ENCODE data around the gene SHROOM1. TPM values are rescaled to one million over a fixed set of nuclear protein-coding genes. Genes with fewer than 3 reads are reported as not detected.

The SHROOM1 gene
- total RNA-seq, 1 donor from 2014 or later = 5.1 TPM

DNA sequence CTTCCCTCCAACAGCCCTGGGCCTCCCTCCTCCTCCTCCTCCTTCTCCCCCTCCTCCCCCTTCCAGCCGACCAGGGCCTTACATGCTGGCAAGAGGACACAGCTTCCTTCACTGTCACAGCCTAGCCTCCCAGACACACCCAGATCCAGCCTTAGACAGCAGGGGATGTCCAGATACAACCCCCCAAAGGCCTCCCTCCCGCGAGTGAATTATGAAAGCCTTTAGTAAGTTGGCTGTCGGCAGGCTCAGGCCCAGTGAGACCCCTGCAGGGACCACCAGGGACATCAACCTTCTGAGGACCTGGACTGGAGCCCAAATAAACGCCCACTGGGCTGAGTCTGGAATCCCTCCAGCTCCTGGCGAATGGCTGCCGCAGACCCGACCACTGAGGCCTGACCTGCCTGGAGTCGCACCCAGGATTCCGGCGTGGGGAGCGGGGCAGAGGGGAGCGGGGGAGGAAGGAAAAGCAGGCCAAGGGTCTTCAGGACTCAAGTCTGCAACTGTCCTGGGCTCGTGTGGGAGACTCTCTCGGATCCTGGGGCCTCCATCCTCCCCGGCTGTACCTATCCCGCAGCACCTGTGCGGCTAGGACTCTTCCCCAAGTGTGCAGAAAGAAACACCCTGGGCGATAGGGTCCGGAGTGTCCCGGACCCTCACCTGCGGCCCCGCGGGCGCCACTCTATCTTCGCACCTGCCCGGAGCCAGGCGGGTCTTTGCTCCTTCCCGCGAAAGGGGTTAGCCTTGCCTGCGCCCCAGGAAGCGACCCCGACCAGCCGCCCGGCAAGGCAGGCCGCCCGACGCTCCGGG, 54.1 kb downstream of the SHROOM1 start:
- Mint-ChIP-seq H3K4me1 (ENCODE audit: low read depth, unreplicated experiment) (peaks cover 13% of the 10 kb centered on the region), H3K36me3 (ENCODE audit: unreplicated experiment) (no peaks in the 10 kb centered on the region), H3K27ac (ENCODE audit: unreplicated experiment) (no peak overlapping the region), H3K9me3 (ENCODE audit: unreplicated experiment) (no peaks in the 10 kb centered on the region), H3K27me3 (ENCODE audit: unreplicated experiment) (peaks cover 10% of the 10 kb centered on the region), H3K4me3 (ENCODE audit: unreplicated experiment) (peak overlapping the region; percentile 78)
- peak; percentile 35 for DNase-seq
- TF ChIP-seq, protein P1, sequence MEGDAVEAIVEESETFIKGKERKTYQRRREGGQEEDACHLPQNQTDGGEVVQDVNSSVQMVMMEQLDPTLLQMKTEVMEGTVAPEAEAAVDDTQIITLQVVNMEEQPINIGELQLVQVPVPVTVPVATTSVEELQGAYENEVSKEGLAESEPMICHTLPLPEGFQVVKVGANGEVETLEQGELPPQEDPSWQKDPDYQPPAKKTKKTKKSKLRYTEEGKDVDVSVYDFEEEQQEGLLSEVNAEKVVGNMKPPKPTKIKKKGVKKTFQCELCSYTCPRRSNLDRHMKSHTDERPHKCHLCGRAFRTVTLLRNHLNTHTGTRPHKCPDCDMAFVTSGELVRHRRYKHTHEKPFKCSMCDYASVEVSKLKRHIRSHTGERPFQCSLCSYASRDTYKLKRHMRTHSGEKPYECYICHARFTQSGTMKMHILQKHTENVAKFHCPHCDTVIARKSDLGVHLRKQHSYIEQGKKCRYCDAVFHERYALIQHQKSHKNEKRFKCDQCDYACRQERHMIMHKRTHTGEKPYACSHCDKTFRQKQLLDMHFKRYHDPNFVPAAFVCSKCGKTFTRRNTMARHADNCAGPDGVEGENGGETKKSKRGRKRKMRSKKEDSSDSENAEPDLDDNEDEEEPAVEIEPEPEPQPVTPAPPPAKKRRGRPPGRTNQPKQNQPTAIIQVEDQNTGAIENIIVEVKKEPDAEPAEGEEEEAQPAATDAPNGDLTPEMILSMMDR (IDR thresholded peaks at IDR 0.05; ENCODE audit: partially characterized antibody, unreplicated experiment) = no peak

DNA sequence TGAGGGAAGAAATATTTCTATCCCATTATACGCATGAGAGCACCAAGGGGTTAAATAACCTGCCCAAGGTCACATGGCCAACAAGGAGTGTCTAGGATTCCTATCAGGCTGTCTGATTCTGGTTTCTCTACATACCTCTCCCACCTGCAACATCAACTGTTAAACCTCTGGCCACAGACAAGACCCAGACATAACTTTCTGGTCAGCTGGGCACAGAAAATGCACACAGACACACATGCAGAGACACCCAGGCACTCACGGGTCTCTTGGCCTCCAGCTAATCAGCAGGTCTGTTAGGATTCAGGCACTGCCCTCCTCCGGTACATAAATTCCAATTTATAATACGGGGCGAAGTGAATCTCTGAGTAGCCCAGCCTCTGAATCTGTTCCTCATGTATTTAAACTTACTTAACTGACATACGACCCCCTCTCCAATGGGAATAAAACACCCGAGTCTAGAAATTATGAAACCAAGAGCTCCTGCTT, 54.9 kb downstream of the SHROOM1 start:
- Mint-ChIP-seq H3K27ac (ENCODE audit: unreplicated experiment) (no peak overlapping the region), H3K9me3 (ENCODE audit: unreplicated experiment) (no peaks in the 10 kb centered on the region), H3K36me3 (ENCODE audit: unreplicated experiment) (no peaks in the 10 kb centered on the region), H3K4me3 (ENCODE audit: unreplicated experiment) (peak overlapping the region; percentile 78), H3K27me3 (ENCODE audit: unreplicated experiment) (peaks cover 10% of the 10 kb centered on the region), H3K4me1 (ENCODE audit: low read depth, unreplicated experiment) (peaks cover 13% of the 10 kb centered on the region)
- TF ChIP-seq, protein P1 (IDR thresholded peaks at IDR 0.05; ENCODE audit: partially characterized antibody, unreplicated experiment) = no peak
- no peak for DNase-seq

DNA sequence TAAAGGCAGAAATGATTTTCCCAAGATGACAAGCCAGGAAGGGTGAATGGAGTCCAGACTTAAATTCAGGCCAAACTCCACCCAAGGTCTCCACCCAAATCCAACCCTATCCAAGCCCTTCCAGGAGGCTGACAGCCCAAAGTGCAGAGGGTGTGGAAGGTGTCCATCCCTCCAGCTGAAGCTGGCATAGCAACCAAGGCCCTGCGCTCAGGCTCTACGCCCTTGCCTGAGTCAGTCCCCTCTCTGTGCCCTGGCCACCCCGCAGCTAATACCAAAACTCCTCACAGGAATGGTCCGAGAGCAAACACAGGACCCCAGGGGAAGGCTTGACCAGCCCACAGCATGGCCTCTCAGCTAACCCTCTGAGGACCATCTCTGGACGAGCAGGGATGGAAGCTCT, 55.6 kb downstream of the SHROOM1 start:
- Mint-ChIP-seq H3K36me3 (ENCODE audit: unreplicated experiment) (no peaks in the 10 kb centered on the region), H3K4me3 (ENCODE audit: unreplicated experiment) (no peak overlapping the region), H3K27ac (ENCODE audit: unreplicated experiment) (no peak overlapping the region), H3K4me1 (ENCODE audit: low read depth, unreplicated experiment) (peaks cover 13% of the 10 kb centered on the region), H3K9me3 (ENCODE audit: unreplicated experiment) (no peaks in the 10 kb centered on the region), H3K27me3 (ENCODE audit: unreplicated experiment) (peaks cover 10% of the 10 kb centered on the region)
- TF ChIP-seq, protein P1 (IDR thresholded peaks at IDR 0.05; ENCODE audit: partially characterized antibody, unreplicated experiment) = no peak
- DNase-seq = no peak

DNA sequence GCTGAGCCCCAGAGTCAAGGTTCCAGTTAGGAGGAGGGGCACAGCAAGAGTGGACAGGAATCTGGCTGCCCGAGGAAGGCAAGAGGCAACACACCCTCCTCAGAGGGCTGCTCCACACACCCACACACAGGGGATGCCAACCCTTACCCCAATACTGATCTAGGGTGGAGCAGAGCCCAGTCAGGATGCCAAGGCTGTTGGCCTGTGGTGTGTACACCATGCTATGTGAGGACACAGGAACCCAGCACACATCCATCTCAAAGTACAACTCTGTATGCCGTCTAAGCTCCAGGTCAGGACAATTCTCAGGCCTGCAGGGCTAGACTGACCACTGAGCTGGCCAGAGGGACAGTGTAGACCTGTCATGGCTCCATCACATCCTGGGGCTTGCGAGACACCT, 56.0 kb downstream of the SHROOM1 start:
- Mint-ChIP-seq H3K4me3 (ENCODE audit: unreplicated experiment) (no peak overlapping the region), H3K9me3 (ENCODE audit: unreplicated experiment) (no peaks in the 10 kb centered on the region), H3K27ac (ENCODE audit: unreplicated experiment) (no peak overlapping the region), H3K36me3 (ENCODE audit: unreplicated experiment) (no peaks in the 10 kb centered on the region), H3K4me1 (ENCODE audit: low read depth, unreplicated experiment) (peaks cover 10% of the 10 kb centered on the region), H3K27me3 (ENCODE audit: unreplicated experiment) (peaks cover 12% of the 10 kb centered on the region)
- no peak for DNase-seq
- TF ChIP-seq, protein P1 (IDR thresholded peaks at IDR 0.05; ENCODE audit: partially characterized antibody, unreplicated experiment) = no peak
